GM10847 (cell line): ENCODE measurements around the gene TEX51.

Experiments
- POLR2A ChIP-seq: IDR thresholded peaks from 2 replicates; pipeline ENCODE4 v1.6.1; 2011; ENCODE audit not compliant: insufficient read length; ENCODE audit errors: extremely low read depth

Gene TEX51

DNA sequence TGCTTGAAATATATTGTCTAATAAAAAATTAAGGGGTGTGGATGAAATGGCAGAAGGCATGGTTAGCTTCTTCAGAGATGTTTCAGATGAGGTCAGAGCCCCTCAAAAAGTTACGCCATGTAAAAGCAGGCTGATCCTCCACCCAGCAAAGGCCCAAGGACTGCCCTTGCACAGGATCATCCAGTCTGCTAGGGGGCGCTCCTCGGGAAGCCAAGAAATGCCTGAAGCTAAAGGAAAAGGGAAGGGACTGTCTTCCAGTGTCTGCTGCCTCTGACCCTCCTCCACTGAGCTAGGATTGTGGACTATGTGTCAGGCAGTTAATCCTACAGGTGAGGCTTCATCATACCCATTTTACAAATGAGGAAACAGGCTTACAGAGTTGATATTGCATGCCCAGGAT, 33.8 kb upstream of the TEX51 start:
- TF ChIP-seq POLR2A, result no peak

DNA sequence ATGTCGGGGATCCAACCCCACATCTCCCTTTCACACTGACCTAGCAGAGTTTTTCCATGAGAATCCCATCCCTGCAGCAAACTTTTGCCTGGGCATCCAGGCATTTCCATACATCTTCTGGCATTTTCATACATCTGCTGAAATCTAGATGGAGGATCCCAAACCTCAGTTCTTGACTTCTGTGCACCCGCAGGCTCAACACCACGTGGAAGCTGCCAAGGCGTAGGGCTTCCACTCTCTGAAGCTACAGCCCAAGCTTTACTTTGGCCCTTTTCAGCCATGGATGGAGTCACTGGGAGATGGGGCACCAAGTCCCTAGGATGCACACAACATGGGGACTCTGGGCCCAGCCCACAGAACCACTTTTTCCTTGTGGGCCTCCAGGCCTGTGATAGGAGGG, 32.2 kb upstream of the TEX51 start:
- TF ChIP-seq POLR2A, result no peak

DNA sequence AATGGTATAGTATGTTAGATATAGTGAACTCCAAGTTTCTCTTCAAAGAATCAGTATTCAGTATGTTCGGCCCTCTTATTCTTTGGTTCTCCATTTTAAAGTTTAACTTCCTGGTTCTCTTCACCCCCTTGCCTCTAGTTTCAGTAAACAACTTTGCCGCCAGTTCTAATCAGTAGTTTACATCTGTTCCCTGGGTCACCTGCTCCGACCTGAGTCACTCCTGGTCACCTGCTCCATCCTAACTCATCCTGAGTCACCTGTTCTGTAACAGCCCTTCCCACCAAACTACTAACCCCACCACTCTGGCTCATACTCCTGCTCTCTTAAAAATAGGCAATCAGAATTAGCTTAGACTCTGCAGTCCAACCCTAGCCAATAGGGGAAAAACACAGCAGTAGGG, 23.7 kb upstream of the TEX51 start:
- no peak for TF ChIP-seq POLR2A

DNA sequence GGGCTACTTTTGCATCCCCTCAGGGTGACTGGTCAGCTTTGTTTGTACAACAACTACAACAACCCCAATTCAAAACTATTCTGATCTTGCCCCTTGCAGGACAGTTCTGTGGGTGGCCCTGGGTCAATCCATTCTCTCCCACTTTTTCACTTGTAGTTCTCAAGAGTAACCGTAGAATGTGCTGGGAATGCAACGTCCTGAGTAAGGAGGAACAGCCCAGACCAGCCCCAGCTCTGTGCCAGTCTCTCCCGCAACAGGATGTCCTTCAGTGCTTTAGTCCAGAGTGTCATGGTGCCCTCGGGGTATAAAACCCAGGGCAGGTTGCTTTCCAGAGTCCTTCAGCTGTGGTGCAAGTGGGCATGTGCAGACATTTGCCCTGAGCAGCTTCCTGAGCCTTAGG, 22.1 kb upstream of the TEX51 start:
- no peak for TF ChIP-seq POLR2A

DNA sequence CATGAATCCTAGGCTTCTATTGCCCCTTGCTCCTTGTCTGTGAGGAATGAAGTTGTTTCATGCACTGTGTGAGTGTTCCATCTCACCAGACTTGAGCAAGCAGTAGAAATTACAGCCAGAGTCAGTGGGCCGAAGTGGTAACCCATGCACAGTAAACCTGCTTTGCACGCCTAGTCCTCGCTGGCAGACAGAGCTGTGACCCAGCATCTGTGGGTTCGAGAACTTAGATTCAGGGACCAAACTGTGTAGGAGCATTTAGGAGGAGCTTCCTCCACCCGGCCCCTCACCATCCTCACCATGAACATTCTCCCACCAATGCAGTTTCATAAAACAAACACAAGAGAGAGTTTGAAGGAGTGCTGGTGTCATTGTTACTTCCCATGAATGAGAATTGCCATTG, 21.6 kb upstream of the TEX51 start:
- no peak for TF ChIP-seq POLR2A

DNA sequence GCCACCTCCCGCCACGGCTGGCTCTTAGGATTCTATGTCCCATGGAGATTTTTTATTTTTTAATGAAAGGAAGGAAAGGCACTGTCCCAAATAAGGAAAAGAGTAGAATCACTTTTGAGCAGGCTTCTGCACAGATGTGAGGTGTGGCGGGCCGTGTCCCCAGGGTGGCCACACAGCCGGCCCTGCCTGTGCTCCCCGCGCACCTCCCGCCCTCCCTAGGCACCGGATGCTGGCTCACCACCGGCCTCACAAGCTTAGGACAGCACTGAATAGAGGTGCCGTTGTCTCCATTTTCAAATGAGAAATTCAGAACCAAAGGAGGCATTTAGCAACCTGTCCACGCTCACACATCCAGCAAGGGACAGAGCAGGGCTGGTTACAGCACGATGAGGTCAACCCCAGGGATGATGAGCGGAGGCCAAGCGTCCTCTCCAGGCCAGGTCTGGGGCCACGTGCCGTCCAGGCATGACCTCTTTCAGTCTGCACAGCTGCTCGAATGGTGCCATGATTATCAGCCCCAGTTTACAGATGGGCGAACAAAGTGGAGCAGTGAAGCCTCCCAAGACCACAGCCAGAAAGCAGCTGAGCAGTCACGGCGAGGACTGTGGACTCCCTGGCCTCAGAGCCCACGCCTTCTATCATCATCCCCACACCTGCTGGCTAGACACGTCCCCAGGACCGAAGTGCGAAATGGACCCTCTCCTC, 20.7 kb upstream of the TEX51 start:
- TF ChIP-seq POLR2A, result no peak

DNA sequence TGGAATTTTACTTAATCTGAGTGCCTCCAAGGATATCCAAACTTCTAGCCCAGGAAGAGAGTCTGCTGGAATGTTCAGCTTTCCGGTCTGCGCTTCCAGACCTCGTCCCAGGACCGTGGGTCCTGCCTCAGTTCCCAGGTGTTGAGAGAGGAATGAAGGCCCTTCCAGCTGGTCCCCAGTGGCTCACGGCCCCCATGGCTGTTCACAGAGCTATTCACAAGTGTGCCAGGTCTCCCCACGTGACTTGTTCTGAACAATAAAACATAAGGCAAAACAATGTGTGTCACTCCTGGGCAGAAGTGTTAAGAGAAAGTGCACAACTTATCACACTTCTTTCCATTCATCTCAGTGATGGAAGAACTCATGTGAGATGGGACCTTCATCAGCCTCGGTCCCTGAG, 20.1 kb upstream of the TEX51 start:
- no peak for TF ChIP-seq POLR2A

DNA sequence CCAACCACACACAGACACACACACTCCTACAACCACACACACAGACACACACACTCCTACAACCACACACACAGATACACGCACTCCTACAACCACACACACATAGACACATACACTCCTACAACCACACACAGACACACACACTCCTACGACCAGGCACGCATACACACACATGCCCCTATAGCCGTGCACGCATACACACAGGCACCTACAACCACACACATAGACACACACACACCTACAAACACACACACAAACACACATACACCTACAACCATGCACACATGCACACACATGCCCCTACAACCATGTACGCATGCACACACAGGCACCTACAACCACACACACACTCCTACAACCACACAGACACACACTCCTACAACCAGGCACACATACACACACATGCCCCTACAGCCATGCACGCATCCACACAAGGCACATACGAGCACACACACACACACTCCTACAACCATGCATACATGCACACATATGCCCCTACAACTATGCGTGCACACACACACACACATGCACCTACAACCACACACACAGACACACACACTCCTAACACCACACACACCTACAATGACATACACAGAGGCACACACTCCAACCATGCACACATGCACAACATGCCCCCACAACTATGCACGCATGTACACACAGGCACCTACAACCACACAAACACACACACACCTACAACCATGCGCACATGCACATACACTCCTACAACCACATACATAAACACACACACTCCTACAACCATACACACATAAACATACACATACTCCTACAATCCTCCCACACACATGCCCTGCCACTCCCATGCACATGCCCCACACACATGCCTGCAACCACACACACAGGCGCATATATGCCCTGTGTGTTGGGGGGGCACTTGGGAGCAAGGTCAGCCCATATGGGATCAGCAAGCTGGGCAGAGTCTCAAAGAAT, 19.1 kb upstream of the TEX51 start:
- no peak for TF ChIP-seq POLR2A

DNA sequence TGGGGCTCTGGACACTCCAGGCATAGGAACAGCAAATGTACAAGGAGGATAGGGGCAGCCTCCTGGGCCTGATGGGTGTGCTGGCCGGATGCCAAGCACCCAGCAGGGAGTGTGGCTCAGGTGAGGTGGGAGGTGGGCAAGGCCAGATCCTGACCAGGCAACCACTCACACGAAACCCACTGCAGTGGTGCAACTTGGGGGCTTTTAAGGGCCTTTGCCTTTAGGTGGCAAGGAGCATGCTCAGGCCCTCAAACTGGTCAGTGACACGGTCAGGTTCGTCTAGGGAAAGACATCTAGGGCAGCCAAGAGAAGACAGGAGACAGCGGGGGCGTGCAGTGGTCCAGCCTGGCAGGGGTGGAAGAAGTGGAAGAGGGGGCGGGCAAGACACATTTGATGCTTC, 18.4 kb upstream of the TEX51 start:
- TF ChIP-seq POLR2A, result no peak

DNA sequence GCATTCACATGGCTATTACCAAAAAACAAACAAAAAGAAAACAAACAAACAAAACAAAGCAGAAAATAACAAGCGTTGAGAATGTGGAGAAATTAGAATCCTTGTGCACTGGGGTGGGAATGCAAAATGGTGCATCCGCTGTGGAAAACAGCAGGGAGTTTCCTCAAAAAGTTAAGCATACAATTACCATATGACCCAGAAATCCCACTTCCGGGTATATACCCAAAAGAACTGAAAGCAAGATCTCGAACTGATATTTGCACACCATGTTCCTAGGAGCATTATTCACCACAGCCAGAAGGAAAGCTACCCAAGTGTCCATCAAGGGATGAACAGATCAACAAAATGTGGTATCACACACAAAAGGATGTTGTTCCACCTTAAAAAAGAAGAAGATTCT, 17.9 kb upstream of the TEX51 start:
- TF ChIP-seq POLR2A, result no peak

DNA sequence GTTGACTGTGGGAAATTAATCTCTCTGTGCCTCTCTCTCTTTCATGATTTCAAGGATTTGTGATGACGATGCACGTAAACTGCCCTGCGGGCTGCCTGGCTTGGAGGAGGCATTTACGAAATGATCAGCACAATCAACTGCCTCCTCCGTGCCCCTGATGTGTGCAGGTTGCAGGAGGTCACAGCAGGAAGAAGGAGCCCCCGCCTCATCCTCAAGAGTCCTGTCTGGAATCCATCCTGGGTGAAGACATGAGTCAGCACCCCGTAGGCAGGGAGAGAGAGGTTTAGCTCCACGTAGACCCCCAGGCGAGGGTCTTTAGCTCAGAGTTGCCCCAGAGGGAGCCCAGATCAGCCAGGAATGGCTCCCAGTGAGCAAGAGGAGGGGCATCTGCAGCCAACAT, 17.1 kb upstream of the TEX51 start:
- TF ChIP-seq POLR2A, result no peak

DNA sequence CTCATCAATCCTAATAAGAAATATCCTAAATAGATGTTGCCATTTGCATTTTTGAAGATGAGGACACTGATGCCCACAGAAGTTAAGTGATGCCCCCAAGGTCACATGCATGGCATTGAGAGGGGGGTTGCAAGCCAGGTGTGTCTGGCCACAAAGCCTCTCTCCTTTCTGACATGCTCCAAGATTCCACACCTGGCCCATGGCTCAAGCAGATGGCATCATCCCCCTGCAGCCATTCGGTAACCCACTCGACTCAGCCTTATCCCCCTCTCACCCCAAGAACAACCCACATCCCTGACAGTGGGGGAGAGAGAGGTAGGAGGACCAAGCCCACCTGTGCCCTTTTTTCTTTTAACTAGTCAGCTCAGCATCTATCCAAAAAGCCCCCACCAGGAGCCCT, 16.5 kb upstream of the TEX51 start:
- TF ChIP-seq POLR2A, result no peak

DNA sequence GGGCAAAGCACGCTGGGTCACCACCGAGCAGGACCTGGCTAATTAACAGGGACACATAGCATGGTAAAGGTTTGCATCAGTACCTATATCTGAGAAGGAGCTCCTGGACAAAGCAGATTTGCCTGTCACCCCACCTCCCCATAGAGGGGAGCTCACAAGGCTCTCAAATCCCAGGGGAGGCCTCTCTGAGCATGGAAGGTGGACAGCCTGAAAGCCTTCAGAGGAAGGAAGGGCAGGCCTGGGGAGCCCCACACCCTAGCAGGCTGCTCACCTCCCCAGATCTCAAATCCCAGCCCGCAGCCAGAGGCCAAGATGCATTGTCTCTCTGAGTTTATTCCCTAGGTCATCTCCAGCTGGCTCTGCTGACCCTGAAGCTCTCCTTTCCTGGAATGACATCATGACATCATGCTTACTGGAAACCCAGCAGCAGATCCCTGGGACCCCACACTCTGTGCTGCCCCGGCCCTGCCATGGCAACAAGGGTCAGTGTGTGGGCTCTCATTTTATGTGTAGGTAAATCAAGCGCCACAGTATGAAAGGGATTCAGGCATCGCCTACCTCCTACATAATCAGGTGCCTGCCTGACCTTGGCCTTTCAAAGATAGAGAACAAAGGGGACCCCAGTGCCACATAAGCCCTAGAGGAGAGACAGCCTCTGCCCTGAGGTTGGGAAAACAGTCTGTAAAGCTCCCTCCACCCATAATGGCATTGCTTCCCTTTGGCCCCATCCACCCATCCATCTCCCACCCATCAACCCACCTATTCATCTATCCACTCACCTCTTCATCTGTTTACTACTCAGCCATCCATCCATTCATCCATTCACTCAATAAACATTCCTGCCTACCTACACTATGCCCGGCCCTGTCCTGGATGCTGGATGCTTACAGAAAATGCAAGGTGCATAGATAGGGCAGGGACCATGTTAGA, 15.7 kb upstream of the TEX51 start:
- TF ChIP-seq POLR2A, result no peak

DNA sequence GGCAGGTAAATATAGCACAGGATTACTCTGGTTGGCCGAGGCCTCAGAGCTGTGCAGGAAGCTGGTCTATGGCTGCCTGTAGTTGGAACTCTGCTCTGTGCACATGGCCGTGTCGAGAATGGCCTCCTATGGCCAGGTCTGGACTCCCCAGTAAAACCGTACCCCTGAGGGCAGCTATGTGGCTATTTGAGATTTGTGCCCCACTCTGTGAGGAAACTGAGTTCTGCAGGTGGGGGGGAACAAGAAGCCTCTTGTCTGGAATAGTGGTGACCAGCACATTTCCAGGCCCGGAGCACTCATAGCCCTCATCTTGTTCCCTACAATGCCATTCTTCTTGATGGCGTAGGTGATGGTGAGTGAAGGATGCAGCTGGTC, 15.0 kb upstream of the TEX51 start:
- no peak for TF ChIP-seq POLR2A
